GM12872 (cell line): Measurements from ENCODE around the gene APOL5.

Source experiments
- TF ChIP-seq, protein P1 (sequence below): IDR thresholded peaks from 3 replicates; pipeline ENCODE4 v1.5.1; 2011; ENCODE audit warnings: low read depth, mild to moderate bottlenecking, low read length, moderate library complexity; ENCODE audit not compliant: insufficient read depth

Gene APOL5

DNA sequence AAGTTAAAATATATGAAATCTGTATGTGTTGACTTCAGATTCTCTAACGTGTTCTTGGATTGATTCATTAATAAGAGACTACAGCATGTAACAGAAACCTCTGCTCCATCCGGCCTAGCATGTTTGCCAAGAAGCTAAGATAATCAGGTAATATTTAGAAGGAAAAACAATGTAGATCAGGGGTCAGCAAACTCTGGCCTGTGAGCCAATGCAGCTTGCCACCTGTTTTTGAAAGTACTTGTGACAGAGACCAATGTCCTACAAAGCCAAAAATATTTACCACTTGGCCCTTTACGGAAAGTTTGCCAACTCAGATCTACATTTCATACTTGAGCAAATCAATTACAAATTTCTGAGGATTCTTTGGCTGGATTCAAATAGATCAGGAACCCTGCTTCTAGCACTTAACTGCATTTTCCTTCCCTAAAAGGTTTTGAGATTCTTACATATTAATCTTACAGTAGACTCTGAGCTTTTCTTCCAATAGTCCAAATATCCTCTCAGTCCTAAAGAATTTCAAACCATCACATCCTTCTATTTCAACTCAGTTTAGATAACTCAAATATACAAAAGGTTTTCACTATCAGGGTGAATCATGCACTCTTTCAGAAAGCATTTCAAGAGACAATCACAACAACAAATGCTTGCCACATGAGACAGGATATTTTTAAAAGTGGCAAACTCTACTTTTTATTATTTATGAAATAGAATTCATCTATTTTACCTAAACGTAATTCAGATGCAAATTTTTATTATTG is 29.5 kb downstream of the APOL5 start:
- TF ChIP-seq, protein P1, sequence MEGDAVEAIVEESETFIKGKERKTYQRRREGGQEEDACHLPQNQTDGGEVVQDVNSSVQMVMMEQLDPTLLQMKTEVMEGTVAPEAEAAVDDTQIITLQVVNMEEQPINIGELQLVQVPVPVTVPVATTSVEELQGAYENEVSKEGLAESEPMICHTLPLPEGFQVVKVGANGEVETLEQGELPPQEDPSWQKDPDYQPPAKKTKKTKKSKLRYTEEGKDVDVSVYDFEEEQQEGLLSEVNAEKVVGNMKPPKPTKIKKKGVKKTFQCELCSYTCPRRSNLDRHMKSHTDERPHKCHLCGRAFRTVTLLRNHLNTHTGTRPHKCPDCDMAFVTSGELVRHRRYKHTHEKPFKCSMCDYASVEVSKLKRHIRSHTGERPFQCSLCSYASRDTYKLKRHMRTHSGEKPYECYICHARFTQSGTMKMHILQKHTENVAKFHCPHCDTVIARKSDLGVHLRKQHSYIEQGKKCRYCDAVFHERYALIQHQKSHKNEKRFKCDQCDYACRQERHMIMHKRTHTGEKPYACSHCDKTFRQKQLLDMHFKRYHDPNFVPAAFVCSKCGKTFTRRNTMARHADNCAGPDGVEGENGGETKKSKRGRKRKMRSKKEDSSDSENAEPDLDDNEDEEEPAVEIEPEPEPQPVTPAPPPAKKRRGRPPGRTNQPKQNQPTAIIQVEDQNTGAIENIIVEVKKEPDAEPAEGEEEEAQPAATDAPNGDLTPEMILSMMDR: no peak

- TF ChIP-seq, protein P1: no peak
These were observed 32.1 kb downstream of the APOL5 start for GRCh38 chr22:35749808-35750207.

GRCh38 chr22:35752006-35752862 is 34.6 kb downstream of the APOL5 start:
- TF ChIP-seq, protein P1: no peak

DNA sequence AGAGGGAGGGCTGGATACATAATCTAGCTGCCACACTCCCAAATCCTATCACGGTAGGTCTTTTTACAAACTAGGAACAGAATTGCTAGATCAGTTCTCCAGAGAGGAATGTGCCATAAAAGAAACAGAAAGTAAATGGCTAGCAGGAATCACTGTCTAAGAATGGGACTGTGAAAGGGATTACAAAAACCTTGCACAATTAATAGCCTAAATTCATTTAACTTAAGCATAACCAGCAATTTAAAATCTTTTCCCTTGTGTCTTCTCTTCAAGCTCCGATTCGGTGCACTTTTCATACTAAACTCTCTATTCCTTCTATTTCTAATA is 35.2 kb downstream of the APOL5 start:
- TF ChIP-seq, protein P1: no peak

GRCh38 chr22:35754761-35755160 is 37.1 kb downstream of the APOL5 start:
- TF ChIP-seq, protein P1: no peak

DNA sequence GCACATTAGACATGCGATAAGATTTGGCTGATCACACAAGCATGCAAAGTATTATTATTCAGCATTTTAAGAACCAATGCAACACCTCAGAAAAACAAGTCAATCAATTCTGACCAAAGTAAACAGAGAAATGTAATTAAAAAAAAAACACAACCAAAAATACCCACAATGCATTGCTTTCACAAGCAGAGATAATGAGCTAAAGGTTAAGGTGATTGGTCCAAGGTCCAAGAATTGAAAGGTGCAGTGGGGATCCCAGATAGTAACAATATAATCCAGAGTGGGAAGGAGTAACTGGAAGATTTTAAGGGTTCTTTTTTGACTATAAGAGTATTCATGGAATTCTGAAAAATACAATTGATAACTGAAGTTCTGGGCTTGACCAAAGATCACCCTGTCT is 39.0 kb downstream of the APOL5 start:
- TF ChIP-seq, protein P1: no peak

DNA sequence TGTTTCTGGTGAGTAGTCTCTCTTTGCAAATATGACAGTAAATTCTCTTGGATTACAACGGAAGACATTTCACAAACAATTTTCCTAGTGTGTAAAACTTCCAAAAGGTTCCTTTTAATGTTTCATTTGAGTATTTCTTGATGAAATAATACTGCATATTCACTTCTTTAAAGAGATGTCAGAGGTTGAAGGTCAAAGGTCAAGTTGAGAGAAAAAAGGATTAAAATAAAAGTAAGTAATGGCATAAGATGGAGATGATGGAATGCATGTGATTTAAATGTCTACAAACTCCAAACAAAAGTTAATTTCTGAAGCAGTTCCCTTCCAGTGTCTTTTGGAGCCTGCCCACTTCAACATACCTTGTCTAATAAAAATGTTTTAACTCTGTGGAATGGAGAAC is 40.7 kb downstream of the APOL5 start:
- TF ChIP-seq, protein P1: no peak
